H1 (cell line): ENCODE data around the gene PRKACA.

Source experiments
- EZH2 ChIP-seq: fragments of 200-600 bp; sonication (generic); IDR thresholded peaks from 2 replicates; pipeline ENCODE4 v1.7.1; 2012; ENCODE audit warnings: low read depth, mild to moderate bottlenecking, moderate library complexity, low read length, inconsistent platforms; ENCODE audit not compliant: severe bottlenecking
- GABPA ChIP-seq: IDR thresholded peaks from 2 replicates; pipeline ENCODE4 v1.6.1; 2011; ENCODE audit warnings: mild to moderate bottlenecking, low read length, moderate library complexity, borderline replicate concordance; ENCODE audit not compliant: insufficient read depth
- GTF2F1 ChIP-seq: IDR thresholded peaks from 2 replicates; pipeline ENCODE4 v1.6.1; 2012; ENCODE audit warnings: low read depth, low read length, improper control_type of control experiment, borderline replicate concordance
- JUND ChIP-seq: IDR thresholded peaks from 2 replicates; pipeline ENCODE4 v1.6.1; 2011; ENCODE audit warnings: mild to moderate bottlenecking, improper control_type of control experiment, low read length
- KDM1A ChIP-seq: fragments of 200-600, 300-600 bp; sonication (generic); IDR thresholded peaks from 2 replicates; pipeline ENCODE4 v1.7.1; 2016; ENCODE audit warnings: mild to moderate bottlenecking, low read length, borderline replicate concordance
- POLR2A ChIP-seq, 2 experiments: IDR thresholded peaks; 1 replicate in 1 of 2; 2 replicates in 1 of 2; pipeline ENCODE4 v1.6.1; 2011; ENCODE audit warnings: low read depth in 2 of 2, low read length in 2 of 2, mild to moderate bottlenecking in 2 of 2; ENCODE audit errors: control extremely low read depth in 1 of 2
- TAF1 ChIP-seq: IDR thresholded peaks from 2 replicates; pipeline ENCODE4 v1.6.1; 2011; ENCODE audit warnings: mild to moderate bottlenecking, low read depth, low read length
- TEAD4 ChIP-seq: IDR thresholded peaks from 2 replicates; pipeline ENCODE4 v1.6.1; 2012; ENCODE audit warnings: low read depth, low read length, inconsistent platforms, mixed read lengths
- ZNF274 ChIP-seq: IDR thresholded peaks from 2 replicates; pipeline ENCODE4 v1.7.0; 2012; ENCODE audit warnings: low read length, borderline replicate concordance; ENCODE audit errors: extremely low read depth
- TF ChIP-seq, protein P1 (sequence below), 3 experiments: IDR thresholded peaks; 1 replicate in 2 of 3; 2 replicates in 1 of 3; pipeline versions ENCODE4 v1.5.1 to v1.6.1; 2011; ENCODE audit warnings: low read length in 3 of 3, mild to moderate bottlenecking in 3 of 3, inconsistent platforms in 2 of 3, low read depth in 1 of 3, moderate library complexity in 1 of 3; ENCODE audit not compliant: insufficient read depth in 1 of 3; ENCODE audit errors: control extremely low read depth in 1 of 3
- TF ChIP-seq, protein P2 (sequence below): IDR thresholded peaks from 2 replicates; pipeline ENCODE4 v1.6.1; 2011; ENCODE audit warnings: low read length, improper control_type of control experiment

DNA sequence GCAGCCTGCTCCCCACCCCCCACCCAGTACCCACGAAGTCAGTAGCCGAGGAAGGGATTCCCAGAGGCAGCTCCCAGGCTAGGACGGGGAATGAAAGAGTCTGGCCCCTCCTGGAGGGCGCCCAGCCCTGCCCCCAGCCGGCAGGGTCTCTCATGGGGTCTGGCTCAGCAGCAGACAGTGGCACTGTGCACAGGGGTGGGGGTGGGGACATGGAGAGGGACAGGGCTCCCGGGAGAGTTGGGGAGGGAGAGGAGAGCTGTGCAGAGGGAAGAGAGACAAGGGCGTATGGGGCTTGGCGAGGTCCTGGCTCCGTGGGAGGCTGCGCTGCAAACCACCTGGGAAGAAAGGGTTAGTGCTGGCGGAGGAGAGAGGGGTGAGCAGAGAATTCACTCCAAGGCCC, 46.5 kb upstream of the PRKACA start:
- no peak for TF ChIP-seq TAF1
- TF ChIP-seq EZH2 = no peak
- TF ChIP-seq POLR2A (IDR thresholded peaks at IDR 0.05; ENCODE audit: control extremely low read depth in 1 of 2, low read depth in 2 of 2, low read length in 2 of 2) = no peak
- TF ChIP-seq, protein P1, sequence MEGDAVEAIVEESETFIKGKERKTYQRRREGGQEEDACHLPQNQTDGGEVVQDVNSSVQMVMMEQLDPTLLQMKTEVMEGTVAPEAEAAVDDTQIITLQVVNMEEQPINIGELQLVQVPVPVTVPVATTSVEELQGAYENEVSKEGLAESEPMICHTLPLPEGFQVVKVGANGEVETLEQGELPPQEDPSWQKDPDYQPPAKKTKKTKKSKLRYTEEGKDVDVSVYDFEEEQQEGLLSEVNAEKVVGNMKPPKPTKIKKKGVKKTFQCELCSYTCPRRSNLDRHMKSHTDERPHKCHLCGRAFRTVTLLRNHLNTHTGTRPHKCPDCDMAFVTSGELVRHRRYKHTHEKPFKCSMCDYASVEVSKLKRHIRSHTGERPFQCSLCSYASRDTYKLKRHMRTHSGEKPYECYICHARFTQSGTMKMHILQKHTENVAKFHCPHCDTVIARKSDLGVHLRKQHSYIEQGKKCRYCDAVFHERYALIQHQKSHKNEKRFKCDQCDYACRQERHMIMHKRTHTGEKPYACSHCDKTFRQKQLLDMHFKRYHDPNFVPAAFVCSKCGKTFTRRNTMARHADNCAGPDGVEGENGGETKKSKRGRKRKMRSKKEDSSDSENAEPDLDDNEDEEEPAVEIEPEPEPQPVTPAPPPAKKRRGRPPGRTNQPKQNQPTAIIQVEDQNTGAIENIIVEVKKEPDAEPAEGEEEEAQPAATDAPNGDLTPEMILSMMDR (IDR thresholded peaks at IDR 0.05; ENCODE audit: control extremely low read depth in 1 of 3, insufficient read depth in 1 of 3, low read depth in 1 of 3, low read length in 3 of 3) = no peak
- TF ChIP-seq ZNF274 = no peak
- TF ChIP-seq, protein P2, sequence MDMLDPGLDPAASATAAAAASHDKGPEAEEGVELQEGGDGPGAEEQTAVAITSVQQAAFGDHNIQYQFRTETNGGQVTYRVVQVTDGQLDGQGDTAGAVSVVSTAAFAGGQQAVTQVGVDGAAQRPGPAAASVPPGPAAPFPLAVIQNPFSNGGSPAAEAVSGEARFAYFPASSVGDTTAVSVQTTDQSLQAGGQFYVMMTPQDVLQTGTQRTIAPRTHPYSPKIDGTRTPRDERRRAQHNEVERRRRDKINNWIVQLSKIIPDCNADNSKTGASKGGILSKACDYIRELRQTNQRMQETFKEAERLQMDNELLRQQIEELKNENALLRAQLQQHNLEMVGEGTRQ = no peak
- no peak for TF ChIP-seq JUND
- no peak for TF ChIP-seq KDM1A
- no peak for TF ChIP-seq GABPA
- TF ChIP-seq TEAD4 = no peak
- no peak for TF ChIP-seq GTF2F1
